ENCODE data around the gene ADARB1. TPM values are rescaled to one million over a fixed set of nuclear protein-coding genes. Genes with fewer than 3 reads are reported as not detected.

The ADARB1 gene
- total RNA-seq, 4 donors from 2014 or later, result 107 to 231 (median 201) TPM

GRCh38 chr21:45146306-45146705 lies 71.9 kb downstream of the ADARB1 start:
- H3K4me1 ChIP-seq, result peaks cover 4 to 49% (median 34%) of the 10 kb centered on the region in 4 donors
- TF ChIP-seq EP300 (IDR thresholded peaks at IDR 0.05) (no peak), POLR2A (IDR thresholded peaks at IDR 0.05; ENCODE audit: low read depth) (no peak), CTCF (IDR thresholded peaks at IDR 0.05) (no peak), POLR2AphosphoS5 (IDR thresholded peaks at IDR 0.05) (no peak)
- H3K4me3 ChIP-seq, result no peak overlapping the region
- DNase-seq (ENCODE audit: extremely low spot score), result no peak
- intact Hi-C loops (cut with DNase I), result no loop called here
- 65% methylated on average over 6 of the region's 8 CpGs for WGBS
- no peak overlapping the region for H3K27ac ChIP-seq (replicated peaks in 1 of 4)
- no peaks in the 10 kb centered on the region for H3K27me3 ChIP-seq
- peaks cover 21 to 67% (median 37%) of the 10 kb centered on the region in 4 donors for H3K36me3 ChIP-seq
- H3K9me3 ChIP-seq, result no peaks in the 10 kb centered on the region

- H3K27ac ChIP-seq (replicated peaks in 1 of 4), result no peak overlapping the region
- H3K9me3 ChIP-seq, result no peaks in the 10 kb centered on the region
- no peaks in the 10 kb centered on the region for H3K27me3 ChIP-seq
- H3K4me3 ChIP-seq, result no peak overlapping the region
- H3K36me3 ChIP-seq, result peaks cover 21 to 67% (median 38%) of the 10 kb centered on the region in 4 donors
- intact Hi-C loops (cut with DNase I), result no loop called here
- H3K4me1 ChIP-seq, result peaks cover 7 to 49% (median 34%) of the 10 kb centered on the region in 4 donors
- TF ChIP-seq CTCF (IDR thresholded peaks at IDR 0.05) (no peak), POLR2A (IDR thresholded peaks at IDR 0.05; ENCODE audit: low read depth) (no peak), EP300 (IDR thresholded peaks at IDR 0.05) (no peak), POLR2AphosphoS5 (IDR thresholded peaks at IDR 0.05) (no peak)
- 73% methylated on average over 2 of the region's 2 CpGs for WGBS
- DNase-seq (ENCODE audit: extremely low spot score), result no peak
Observed at GRCh38 chr21:45146801-45147200, 72.4 kb downstream of the ADARB1 start.

GRCh38 chr21:45147473-45148315 lies 73.3 kb downstream of the ADARB1 start:
- Histone ChIP-seq H3K36me3 (peaks cover 21 to 65% (median 43%) of the 10 kb centered on the region in 4 donors), H3K4me3 (no peak overlapping the region), H3K4me1 (peaks cover 4 to 49% (median 33%) of the 10 kb centered on the region in 4 donors), H3K27ac (replicated peaks in 1 of 4) (peak overlapping the region in 1 of 4 donors; percentile 41), H3K9me3 (no peaks in the 10 kb centered on the region), H3K27me3 (no peaks in the 10 kb centered on the region)
- DNase-seq (ENCODE audit: extremely low spot score), result no peak
- intact Hi-C loops (cut with DNase I), result no loop called here
- TF ChIP-seq CTCF (IDR thresholded peaks at IDR 0.05) (no peak), POLR2AphosphoS5 (IDR thresholded peaks at IDR 0.05) (no peak), EP300 (IDR thresholded peaks at IDR 0.05) (no peak), POLR2A (IDR thresholded peaks at IDR 0.05; ENCODE audit: low read depth) (no peak)
- 89% methylated on average over 29 of the region's 30 CpGs for WGBS

- whole genome bisulfite sequencing, result 90% methylated on average over 12 of the region's 14 CpGs
- Histone ChIP-seq H3K27ac (replicated peaks in 1 of 4) (peak overlapping the region in 1 of 4 donors; percentile 41), H3K4me3 (no peak overlapping the region), H3K36me3 (peaks cover 15 to 57% (median 37%) of the 10 kb centered on the region in 4 donors), H3K27me3 (no peaks in the 10 kb centered on the region), H3K9me3 (no peaks in the 10 kb centered on the region), H3K4me1 (peaks cover 4 to 51% (median 33%) of the 10 kb centered on the region in 4 donors)
- DNase-seq (ENCODE audit: extremely low spot score), result no peak
- intact Hi-C loops (cut with DNase I), result no loop called here
- TF ChIP-seq POLR2A (IDR thresholded peaks at IDR 0.05; ENCODE audit: low read depth) (no peak), POLR2AphosphoS5 (IDR thresholded peaks at IDR 0.05) (no peak), CTCF (IDR thresholded peaks at IDR 0.05) (no peak), EP300 (IDR thresholded peaks at IDR 0.05) (no peak)
Observed at GRCh38 chr21:45148316-45148990, 74.1 kb downstream of the ADARB1 start.
